ENCODE data around the gene CD99.
"Not testable (repeated sequence)": the region's sequence is repeated elsewhere in the genome, so short reads cannot be mapped to it uniquely, and the experiment has no call there.

Gene CD99

DNA sequence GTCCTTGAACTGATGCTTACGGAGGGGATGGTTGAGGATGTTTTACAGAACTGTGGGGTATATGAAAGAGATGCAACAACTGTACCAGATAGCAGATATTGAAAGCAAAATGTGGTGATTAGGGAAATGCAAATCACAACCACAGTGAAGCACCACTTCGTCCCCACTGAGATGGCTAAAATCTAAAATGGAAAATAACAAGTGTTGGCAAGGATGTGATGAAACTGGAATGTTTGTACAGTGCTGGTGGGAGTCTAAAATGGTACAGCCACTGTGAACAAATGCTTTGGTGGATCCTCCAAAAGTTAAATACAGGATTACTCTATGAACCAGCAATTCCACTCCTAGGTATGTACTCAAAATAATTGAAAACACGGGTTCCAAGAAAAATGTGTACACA is 83.7 kb downstream of the CD99 start:
- DNase-seq: no peak

GRCh38 chrX:2780472-2781225 is 89.6 kb downstream of the CD99 start:
- not testable (repeated sequence) for DNase-seq

DNA sequence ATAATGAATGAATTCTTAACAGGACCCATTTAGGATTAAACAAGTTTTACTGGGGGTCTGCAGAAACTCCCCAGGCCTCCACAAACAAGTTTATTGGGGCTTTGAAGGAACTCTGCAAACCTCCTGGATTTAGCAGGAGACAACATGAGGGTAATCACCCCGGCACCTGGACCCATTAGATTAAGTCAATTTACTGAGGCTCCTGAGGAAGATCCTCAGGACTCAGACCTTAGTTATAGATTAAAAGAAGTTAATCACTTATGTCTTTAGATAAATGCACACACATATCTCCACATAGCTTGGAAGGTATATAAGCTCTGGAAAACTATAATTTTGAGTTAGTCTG is 90.1 kb downstream of the CD99 start:
- DNase-seq: no peak

DNA sequence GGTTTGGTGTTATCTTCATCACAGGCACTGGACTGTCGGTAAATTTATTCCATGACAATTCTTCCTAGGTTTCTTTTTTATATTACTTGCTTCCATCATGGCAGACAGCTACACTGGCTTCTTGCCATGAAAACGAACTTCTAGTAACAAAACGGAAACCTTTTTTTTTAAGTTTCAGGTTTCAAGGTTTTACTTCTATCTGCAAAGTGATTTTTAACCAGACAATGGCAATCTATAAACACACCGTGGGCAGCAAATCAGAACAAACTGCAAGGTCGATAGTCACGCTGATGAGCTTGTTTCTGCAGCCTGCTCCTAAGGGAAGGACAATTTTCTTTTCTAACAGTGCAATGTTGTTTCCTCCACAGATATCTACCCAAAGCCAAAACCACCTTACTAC is 90.6 kb downstream of the CD99 start:
- DNase-seq: no peak

GRCh38 chrX:2782171-2782570 is 91.1 kb downstream of the CD99 start:
- DNase-seq: no peak

DNA sequence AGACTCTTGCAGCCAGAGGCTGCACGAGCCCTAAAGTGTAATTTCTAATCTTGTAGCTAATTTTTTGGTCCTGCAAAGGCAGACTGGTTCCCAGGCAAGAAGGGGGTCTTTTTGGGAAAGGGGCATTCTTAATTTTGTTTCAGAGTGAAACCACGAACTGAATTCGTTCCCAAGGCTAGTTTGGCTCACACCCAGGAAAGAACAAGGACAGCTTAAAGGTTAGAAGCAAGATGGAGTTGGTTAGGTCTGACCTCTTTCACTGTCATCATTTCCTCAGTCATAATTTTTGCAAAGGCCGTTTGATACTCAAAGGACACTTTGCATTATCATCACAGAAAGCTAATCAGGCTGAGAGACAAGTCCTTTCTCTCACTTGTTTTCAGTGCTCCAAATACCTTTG is 91.7 kb downstream of the CD99 start:
- no peak for DNase-seq

GRCh38 chrX:2784026-2784425 is 92.9 kb downstream of the CD99 start:
- DNase-seq: no peak

DNA sequence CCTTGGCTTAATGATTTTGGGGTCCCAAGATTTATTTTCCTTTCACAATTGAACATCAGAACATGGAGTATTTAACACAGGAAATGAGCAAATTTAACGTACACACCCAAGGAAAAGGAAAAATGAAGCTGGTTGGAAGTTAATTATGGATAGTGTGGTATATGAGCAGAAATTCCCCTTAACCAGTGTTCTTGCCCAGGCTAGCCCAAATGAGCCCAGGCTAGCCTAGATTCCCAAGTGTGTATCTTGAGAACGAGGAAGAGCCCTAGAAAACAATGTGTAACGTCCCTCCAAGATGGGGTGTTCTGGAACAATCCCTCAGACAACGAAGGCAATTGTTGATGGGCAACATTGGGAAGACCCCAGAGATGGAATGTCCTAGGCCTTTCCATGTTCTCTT is 94.4 kb downstream of the CD99 start:
- DNase-seq: no peak

- DNase-seq: no peak
These were observed 97.9 kb downstream of the CD99 start for GRCh38 chrX:2788980-2789379.

DNA sequence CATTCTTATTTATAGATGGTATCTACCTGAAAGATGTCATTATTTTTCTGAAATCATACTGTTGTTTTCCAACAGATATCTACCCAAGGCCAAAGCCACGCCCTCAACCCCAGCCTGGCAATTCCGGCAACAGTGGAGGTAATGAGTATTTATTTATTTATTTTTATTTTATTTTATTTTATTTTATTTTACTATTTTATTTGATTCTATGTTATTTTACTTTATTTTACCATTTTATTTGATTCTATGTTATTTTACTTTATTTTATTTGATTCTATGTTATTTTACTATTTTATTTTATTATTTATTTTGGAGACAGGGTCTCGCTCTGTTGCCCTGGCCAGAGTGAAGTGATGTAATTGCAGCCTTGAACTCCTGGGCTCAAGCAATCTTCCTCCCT is 98.5 kb downstream of the CD99 start:
- DNase-seq: no peak
